Stimulated activated CD4-positive, alpha-beta T cell treated with anti-CD3 and anti-CD28 coated beads, Interleukin-12 subunit alpha, Interleukin-12 subunit beta, amount 100 ng/mL, for 4 hours (primary cell): ENCODE results near the gene DEFB112.

Source experiments
- DNase-seq: peaks from one replicate; pipeline ENCODE4 v3.0.0-alpha.2; 2020

Gene DEFB112

GRCh38 chr6:50049829-50050228 is at the start of gene DEFB112:
TSS of gene DEFB112 (minus strand) at chr6:50049929. CDS start at chr6:50049869, 60 bp downstream.
- no peak for DNase-seq

- DNase-seq: no peak
Observed at GRCh38 chr6:50098641-50098993, 48.9 kb upstream of the DEFB112 start.

GRCh38 chr6:50097966-50098640 is 48.4 kb upstream of the DEFB112 start:
- DNase-seq: no peak

- DNase-seq: no peak
Observed at GRCh38 chr6:50096296-50096695, 46.6 kb upstream of the DEFB112 start.

GRCh38 chr6:50093938-50094272 is 44.2 kb upstream of the DEFB112 start:
- no peak for DNase-seq

GRCh38 chr6:50093116-50093937 is 43.6 kb upstream of the DEFB112 start:
- DNase-seq: no peak

GRCh38 chr6:50091641-50092040 is 41.9 kb upstream of the DEFB112 start:
- DNase-seq: no peak

- DNase-seq: no peak
Observed at GRCh38 chr6:50089911-50090310, 40.2 kb upstream of the DEFB112 start.

GRCh38 chr6:50087231-50087954 is 37.7 kb upstream of the DEFB112 start:
- DNase-seq: no peak

- DNase-seq: no peak
Observed at GRCh38 chr6:50077385-50077784, 27.7 kb upstream of the DEFB112 start.

- DNase-seq: no peak
Observed at GRCh38 chr6:50076431-50076830, 26.7 kb upstream of the DEFB112 start.

- no peak for DNase-seq
Observed at GRCh38 chr6:50071921-50072320, 22.2 kb upstream of the DEFB112 start.

- DNase-seq: no peak
Observed at GRCh38 chr6:50070101-50070500, 20.4 kb upstream of the DEFB112 start.

GRCh38 chr6:50062051-50062450 is 12.3 kb upstream of the DEFB112 start:
- no peak for DNase-seq

GRCh38 chr6:50056242-50056641 is 6.5 kb upstream of the DEFB112 start:
- DNase-seq: no peak

- no peak for DNase-seq
Observed at GRCh38 chr6:50047026-50047425, 2.7 kb downstream of the DEFB112 start.

- DNase-seq: no peak
Observed at GRCh38 chr6:50030777-50031562, 18.8 kb downstream of the DEFB112 start.

GRCh38 chr6:50030350-50030749 is 19.4 kb downstream of the DEFB112 start:
- no peak for DNase-seq

- DNase-seq: no peak
Observed at GRCh38 chr6:50025258-50025657, 24.5 kb downstream of the DEFB112 start.

GRCh38 chr6:50021894-50022293 is 27.8 kb downstream of the DEFB112 start, which contains the start of gene DEFB110:
TSS of gene DEFB110 (minus strand) at chr6:50021994. CDS start at chr6:50021935, 59 bp downstream.
- DNase-seq: no peak

- DNase-seq: no peak
Observed at GRCh38 chr6:50007819-50008218, 41.9 kb downstream of the DEFB112 start.

- no peak for DNase-seq
Observed at GRCh38 chr6:50003139-50003538, 46.6 kb downstream of the DEFB112 start.

GRCh38 chr6:49995278-49995677 is 54.5 kb downstream of the DEFB112 start:
- DNase-seq: no peak
